Stomach (tissue), 4 donors: ENCODE measurements around the gene INTS14.

Source experiments
- POLR2A ChIP-seq, 4 donors: fragments of 450-650 bp; IDR thresholded peaks; one replicate each; pipeline ENCODE4 v1.6.1; 2016; ENCODE audit warnings: antibody characterized with exemption in 4 of 4, control low read depth in 2 of 4, mild to moderate bottlenecking in 1 of 4, moderate library complexity in 1 of 4
- POLR2AphosphoS5 ChIP-seq, 3 donors: sonication (generic); formaldehyde crosslinking; IDR thresholded peaks; one replicate each; pipeline ENCODE4 v1.6.1; 2016; ENCODE audit warnings: antibody characterized with exemption in 3 of 3
- TF ChIP-seq, protein P1 (sequence below), 7 experiments: fragments of 450-650 bp in 4 of 7; fragments of 200-600 bp in 3 of 7; sonication (generic) in 3 of 7; IDR thresholded peaks; one replicate each; pipeline ENCODE4 v1.5.1; 2016 to 2019; ENCODE audit warnings: antibody characterized with exemption in 7 of 7, control low read depth in 2 of 7, mild to moderate bottlenecking in 1 of 7

DNA sequence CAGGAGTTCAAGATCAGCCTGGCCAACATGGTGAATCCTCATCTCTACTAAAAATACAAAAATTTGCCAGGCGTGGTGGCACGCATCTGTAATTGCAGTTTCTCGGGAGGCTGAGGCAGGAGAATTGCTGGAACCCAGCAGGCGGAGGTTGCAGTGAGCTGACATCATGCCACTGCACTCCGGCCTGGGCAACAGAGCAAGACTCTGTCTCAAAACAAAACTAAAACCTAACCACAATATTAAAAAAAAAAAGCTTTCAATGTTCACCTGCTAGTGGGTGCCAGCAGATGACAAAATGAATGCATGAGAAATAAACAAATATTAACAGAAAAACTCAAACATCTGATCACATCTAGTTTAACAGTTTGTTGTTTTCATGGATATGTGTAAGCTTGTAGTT, 19.8 kb upstream of the INTS14 start:
- TF ChIP-seq, protein P1, sequence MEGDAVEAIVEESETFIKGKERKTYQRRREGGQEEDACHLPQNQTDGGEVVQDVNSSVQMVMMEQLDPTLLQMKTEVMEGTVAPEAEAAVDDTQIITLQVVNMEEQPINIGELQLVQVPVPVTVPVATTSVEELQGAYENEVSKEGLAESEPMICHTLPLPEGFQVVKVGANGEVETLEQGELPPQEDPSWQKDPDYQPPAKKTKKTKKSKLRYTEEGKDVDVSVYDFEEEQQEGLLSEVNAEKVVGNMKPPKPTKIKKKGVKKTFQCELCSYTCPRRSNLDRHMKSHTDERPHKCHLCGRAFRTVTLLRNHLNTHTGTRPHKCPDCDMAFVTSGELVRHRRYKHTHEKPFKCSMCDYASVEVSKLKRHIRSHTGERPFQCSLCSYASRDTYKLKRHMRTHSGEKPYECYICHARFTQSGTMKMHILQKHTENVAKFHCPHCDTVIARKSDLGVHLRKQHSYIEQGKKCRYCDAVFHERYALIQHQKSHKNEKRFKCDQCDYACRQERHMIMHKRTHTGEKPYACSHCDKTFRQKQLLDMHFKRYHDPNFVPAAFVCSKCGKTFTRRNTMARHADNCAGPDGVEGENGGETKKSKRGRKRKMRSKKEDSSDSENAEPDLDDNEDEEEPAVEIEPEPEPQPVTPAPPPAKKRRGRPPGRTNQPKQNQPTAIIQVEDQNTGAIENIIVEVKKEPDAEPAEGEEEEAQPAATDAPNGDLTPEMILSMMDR (IDR thresholded peaks at IDR 0.05) = no peak
- no peak for TF ChIP-seq POLR2AphosphoS5 (IDR thresholded peaks at IDR 0.05)
- no peak for TF ChIP-seq POLR2A (IDR thresholded peaks at IDR 0.05)
